ENCODE measurements around the gene PLEKHA1. TPM values are rescaled to one million over a fixed set of nuclear protein-coding genes. Genes with fewer than 3 reads are reported as not detected.

The PLEKHA1 gene
- total and polyA plus RNA-seq, 2 of the 13 experiments (the other 11 are each of a cell fraction or from before 2014, with no cell fraction given) = 32.2 to 53.3 TPM

- 93% methylated on average over 2 of the region's 2 CpGs for whole genome bisulfite sequencing (ENCODE audit: low lambda C conversion rate)
- Histone ChIP-seq H3K79me2 (ENCODE audit: insufficient read depth, low read length) (peaks cover 56% of the 10 kb centered on the region), H3K4me1 (ENCODE audit: insufficient read depth, low read length) (peaks cover 23% of the 10 kb centered on the region), H3K9me3 (ENCODE audit: low read length) (no peaks in the 10 kb centered on the region), H3K4me2 (ENCODE audit: low read depth, low read length) (no peak overlapping the region), H3K9ac (ENCODE audit: insufficient read depth, low read depth, low read length) (no peak overlapping the region), H3K36me3 (replicated peaks in 1 of 2; ENCODE audit: control insufficient read depth in 1 of 2, insufficient read depth in 2 of 2, low read length in 2 of 2) (peaks cover 3 to 44% of the 10 kb centered on the region in 2 experiments), H3K27ac (ENCODE audit: extremely low read length, insufficient read depth, low read length) (no peak overlapping the region), H2AFZ (ENCODE audit: low read length) (no peak overlapping the region), H3K4me3 (replicated peaks in 1 of 3; ENCODE audit: insufficient read depth in 1 of 3, low read depth in 2 of 3, low read length in 3 of 3) (no peak overlapping the region), H3K27me3 (ENCODE audit: control insufficient read depth in 1 of 2, insufficient read depth in 2 of 2, low read length in 2 of 2) (no peaks in the 10 kb centered on the region), H4K20me1 (ENCODE audit: insufficient read depth, low read length) (peaks cover 3% of the 10 kb centered on the region; the same call in 1 of the 2 replicates)
- TF ChIP-seq ZNF709 (CRISPR knock-in tag; IDR thresholded peaks at IDR 0.05) = no peak
- no peak for TF ChIP-seq TEAD3 (CRISPR knock-in tag; optimal IDR thresholded peaks at IDR 0.05; ENCODE audit: borderline replicate concordance)
- TF ChIP-seq FLYWCH1 (CRISPR knock-in tag; IDR thresholded peaks at IDR 0.05) = no peak
- TF ChIP-seq GTF3A (CRISPR knock-in tag; conservative IDR thresholded peaks at IDR 0.05) = no peak
- TF ChIP-seq ZNF441 (CRISPR knock-in tag; IDR thresholded peaks at IDR 0.05; ENCODE audit: borderline replicate concordance) = no peak
- DNase-seq (ENCODE audit: low spot score) (no peak), ATAC-seq (no peak), FAIRE-seq (no peak)
- POLR2A ChIA-PET = no interaction called here
- in situ Hi-C loops (cut with HindIII; ENCODE audit: extremely low pct_ligation_motif_present, low pct_unique_long_range_greater_than_20kb) (no loop called here), intact Hi-C loops (cut with micrococcal nuclease; ENCODE audit: unreplicated experiment) (loop anchor here (5.0 kb wide), 1 partner anchor 96 kb away; no protein-coding TSS in a partner anchor)
- CTCF ChIA-PET (ENCODE audit: low intra/inter-chr PET ratio, low total read pairs) = no interaction called here
- BruUV-seq (replicated peaks) = no TSS peak
Measured at GRCh38 chr10:122392835-122393234, 18.3 kb downstream of the PLEKHA1 start.

DNA sequence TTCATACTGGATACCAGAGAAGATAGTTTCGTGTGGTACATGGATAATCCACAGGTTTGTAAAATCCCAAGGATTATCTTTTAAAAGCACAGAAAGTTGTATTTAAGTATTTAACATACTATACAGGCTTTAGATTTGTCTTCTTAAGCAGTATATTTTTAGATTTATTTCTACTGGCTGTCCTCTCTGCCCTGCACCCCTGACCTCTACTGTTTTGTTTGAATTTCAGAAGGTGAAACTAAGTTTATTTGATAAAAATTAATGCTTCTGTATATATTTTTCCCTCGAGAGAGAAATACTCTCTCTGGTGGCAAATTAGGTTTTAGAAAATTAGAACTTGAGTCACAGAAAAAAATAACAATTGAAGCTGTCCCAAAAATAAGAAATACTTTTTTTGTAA is 18.8 kb downstream of the PLEKHA1 start:
- ATAC-seq = no peak
- H3K4me1 ChIP-seq (ENCODE audit: insufficient read depth, low read length) = peaks cover 19% of the 10 kb centered on the region; the same call in 1 of the 2 replicates
- H3K9me3 ChIP-seq (ENCODE audit: low read length) = no peaks in the 10 kb centered on the region
- no peak for FAIRE-seq
- H3K4me2 ChIP-seq (ENCODE audit: low read depth, low read length) = no peak overlapping the region
- no peak overlapping the region for H3K9ac ChIP-seq (ENCODE audit: insufficient read depth, low read depth, low read length)
- H4K20me1 ChIP-seq (ENCODE audit: insufficient read depth, low read length) = peaks cover 3% of the 10 kb centered on the region; the same call in 1 of the 2 replicates
- CTCF ChIA-PET (ENCODE audit: low intra/inter-chr PET ratio, low total read pairs) = no interaction called here
- no peak overlapping the region for H3K27ac ChIP-seq (ENCODE audit: extremely low read length, insufficient read depth, low read length)
- 89% methylated on average over 2 of the region's 2 CpGs for WGBS (ENCODE audit: low lambda C conversion rate)
- H3K27me3 ChIP-seq (ENCODE audit: control insufficient read depth in 1 of 2, insufficient read depth in 2 of 2, low read length in 2 of 2) = no peaks in the 10 kb centered on the region
- no peak overlapping the region for H2AFZ ChIP-seq (ENCODE audit: low read length)
- DNase-seq (ENCODE audit: low spot score) = no peak
- H3K79me2 ChIP-seq (ENCODE audit: insufficient read depth, low read length) = peaks cover 52% of the 10 kb centered on the region
- TF ChIP-seq ZNF674 (CRISPR knock-in tag; IDR thresholded peaks at IDR 0.05; ENCODE audit: low read depth) = no peak
- in situ Hi-C loops (cut with HindIII; ENCODE audit: extremely low pct_ligation_motif_present, low pct_unique_long_range_greater_than_20kb) = no loop called here
- H3K4me3 ChIP-seq (replicated peaks in 1 of 3; ENCODE audit: insufficient read depth in 1 of 3, low read depth in 2 of 3, low read length in 3 of 3) = no peak overlapping the region
- BruUV-seq (replicated peaks) = no TSS peak
- POLR2A ChIA-PET = no interaction called here
- peaks cover 3 to 48% of the 10 kb centered on the region in 2 experiments for H3K36me3 ChIP-seq (replicated peaks in 1 of 2; ENCODE audit: control insufficient read depth in 1 of 2, insufficient read depth in 2 of 2, low read length in 2 of 2)
- intact Hi-C loops (cut with micrococcal nuclease; ENCODE audit: unreplicated experiment) = loop anchor here (5.0 kb wide), 1 partner anchor 96 kb away; no protein-coding TSS in a partner anchor
